ENCODE results near the gene ZBTB7B. TPM values are rescaled to one million over a fixed set of nuclear protein-coding genes. Genes with fewer than 3 reads are reported as not detected.

Gene ZBTB7B
- total RNA-seq, 1 experiment from 2014 or later = 38.3 TPM

DNA sequence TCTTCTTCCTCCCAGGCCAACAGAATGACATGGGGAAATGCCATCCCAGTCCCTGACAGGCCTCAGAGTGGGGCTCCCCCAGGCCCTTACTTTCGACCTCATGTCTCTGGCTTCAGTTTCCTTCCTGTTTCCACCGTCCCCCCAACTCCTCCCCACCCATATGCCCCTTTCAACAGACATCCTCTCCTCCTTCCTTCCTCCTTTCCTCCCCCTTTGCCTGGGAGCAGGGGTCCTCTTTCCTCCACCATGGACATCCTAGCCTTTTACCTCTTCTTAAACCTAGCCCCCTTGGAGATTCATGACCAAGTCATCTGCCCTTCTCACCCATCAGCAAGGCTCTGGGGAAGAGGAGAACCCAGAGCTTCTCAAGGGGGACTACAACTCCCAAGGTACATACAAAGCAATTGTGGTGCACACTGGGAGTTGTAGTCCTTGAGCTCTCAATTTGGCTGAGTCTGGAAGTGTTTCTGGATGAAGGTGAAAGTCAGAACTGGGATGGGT lies 4.0 kb downstream of the ZBTB7B start:
- Mint-ChIP-seq H3K4me3 (no peak overlapping the region; a peak in 1 of 5 replicates), H3K27ac (peak overlapping the region in 2 of 3 experiments; percentile 9 to 64; a peak in 4 of 7 replicates), H3K4me1 (peaks cover 42 to 57% of the 10 kb centered on the region in 2 experiments), H3K9me3 (no peaks in the 10 kb centered on the region; a peak in 1 of 5 replicates), H3K27me3 (ENCODE audit: low read depth) (no peaks in the 10 kb centered on the region), H3K36me3 (ENCODE audit: insufficient read depth in 1 of 3, low read depth in 3 of 3) (no peaks in the 10 kb centered on the region; a peak in 2 of 7 replicates)
- Histone ChIP-seq H2BK20ac (ENCODE audit: low read depth, low read length, poor library complexity, severe bottlenecking) (no peak overlapping the region), H3K4me1 (ENCODE audit: insufficient read depth, low read length) (peaks cover 5% of the 10 kb centered on the region; the same call in 1 of the 2 replicates), H3T11ph (ENCODE audit: low read length) (no peak overlapping the region), H3K79me2 (ENCODE audit: insufficient read depth, low read length) (no peaks in the 10 kb centered on the region; the same call in 1 of the 2 replicates), H3K79me1 (ENCODE audit: insufficient read depth, low read depth, low read length, poor library complexity, severe bottlenecking) (no peaks in the 10 kb centered on the region), H4K91ac (ENCODE audit: insufficient read length, low read depth, low read length) (no peak overlapping the region), H4K5ac (ENCODE audit: insufficient read length, low read depth, low read length) (no peak overlapping the region), H2BK5ac (ENCODE audit: insufficient read length, low read length) (no peak overlapping the region), H2BK120ac (ENCODE audit: low read depth, low read length, poor library complexity, severe bottlenecking) (no peak overlapping the region), H3K56ac (ENCODE audit: insufficient read length, low read depth, low read length) (no peak overlapping the region), H2BK12ac (ENCODE audit: insufficient read length, low read depth, low read length) (no peak overlapping the region), H3K4me2 (ENCODE audit: insufficient read depth, insufficient read length, low read length) (no peak overlapping the region), H2BK15ac (ENCODE audit: low read depth, low read length) (no peak overlapping the region), H2AFZ (ENCODE audit: low read length) (no peak overlapping the region), H3K14ac (ENCODE audit: insufficient read depth, low read length) (no peak overlapping the region), H2AK5ac (ENCODE audit: insufficient read length, low read length) (no peak overlapping the region), H3K27ac (ENCODE audit: insufficient read length, low read depth, low read length) (no peak overlapping the region), H3K23me2 (ENCODE audit: insufficient read length, low read depth, low read length, poor library complexity, severe bottlenecking) (peaks cover 13% of the 10 kb centered on the region), H4K8ac (replicated peaks; ENCODE audit: insufficient read length, low read depth, low read length) (no peak overlapping the region), H4K20me1 (ENCODE audit: control insufficient read depth, insufficient read depth, insufficient read length) (no peaks in the 10 kb centered on the region), H3K23ac (ENCODE audit: insufficient read length, low read depth, low read length) (no peak overlapping the region), H3K18ac (ENCODE audit: insufficient read length, low read depth, low read length) (no peak overlapping the region), H3K27me3 (ENCODE audit: insufficient read depth, low read length) (no peaks in the 10 kb centered on the region), H3K9me3 (ENCODE audit: control insufficient read depth, low read depth, low read length) (no peaks in the 10 kb centered on the region), H3K9ac (ENCODE audit: extremely low read depth, insufficient read length, low read length) (no peak overlapping the region), H3K4ac (ENCODE audit: low read depth, low read length) (no peak overlapping the region)
- WGBS (ENCODE audit: extremely low coverage, insufficient read length, low lambda C conversion rate) = no CpG with 5 or more reads among the region's 2 CpGs
- TF ChIP-seq, protein P1, sequence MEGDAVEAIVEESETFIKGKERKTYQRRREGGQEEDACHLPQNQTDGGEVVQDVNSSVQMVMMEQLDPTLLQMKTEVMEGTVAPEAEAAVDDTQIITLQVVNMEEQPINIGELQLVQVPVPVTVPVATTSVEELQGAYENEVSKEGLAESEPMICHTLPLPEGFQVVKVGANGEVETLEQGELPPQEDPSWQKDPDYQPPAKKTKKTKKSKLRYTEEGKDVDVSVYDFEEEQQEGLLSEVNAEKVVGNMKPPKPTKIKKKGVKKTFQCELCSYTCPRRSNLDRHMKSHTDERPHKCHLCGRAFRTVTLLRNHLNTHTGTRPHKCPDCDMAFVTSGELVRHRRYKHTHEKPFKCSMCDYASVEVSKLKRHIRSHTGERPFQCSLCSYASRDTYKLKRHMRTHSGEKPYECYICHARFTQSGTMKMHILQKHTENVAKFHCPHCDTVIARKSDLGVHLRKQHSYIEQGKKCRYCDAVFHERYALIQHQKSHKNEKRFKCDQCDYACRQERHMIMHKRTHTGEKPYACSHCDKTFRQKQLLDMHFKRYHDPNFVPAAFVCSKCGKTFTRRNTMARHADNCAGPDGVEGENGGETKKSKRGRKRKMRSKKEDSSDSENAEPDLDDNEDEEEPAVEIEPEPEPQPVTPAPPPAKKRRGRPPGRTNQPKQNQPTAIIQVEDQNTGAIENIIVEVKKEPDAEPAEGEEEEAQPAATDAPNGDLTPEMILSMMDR (conservative IDR thresholded peaks at IDR 0.05) = no peak
- DNase-seq = no peak
